Measurements from ENCODE around the gene MTCH1.
"Not testable (repeated sequence)": the region's sequence is repeated elsewhere in the genome, so short reads cannot be mapped to it uniquely, and the experiment has no call there.

Gene MTCH1

DNA sequence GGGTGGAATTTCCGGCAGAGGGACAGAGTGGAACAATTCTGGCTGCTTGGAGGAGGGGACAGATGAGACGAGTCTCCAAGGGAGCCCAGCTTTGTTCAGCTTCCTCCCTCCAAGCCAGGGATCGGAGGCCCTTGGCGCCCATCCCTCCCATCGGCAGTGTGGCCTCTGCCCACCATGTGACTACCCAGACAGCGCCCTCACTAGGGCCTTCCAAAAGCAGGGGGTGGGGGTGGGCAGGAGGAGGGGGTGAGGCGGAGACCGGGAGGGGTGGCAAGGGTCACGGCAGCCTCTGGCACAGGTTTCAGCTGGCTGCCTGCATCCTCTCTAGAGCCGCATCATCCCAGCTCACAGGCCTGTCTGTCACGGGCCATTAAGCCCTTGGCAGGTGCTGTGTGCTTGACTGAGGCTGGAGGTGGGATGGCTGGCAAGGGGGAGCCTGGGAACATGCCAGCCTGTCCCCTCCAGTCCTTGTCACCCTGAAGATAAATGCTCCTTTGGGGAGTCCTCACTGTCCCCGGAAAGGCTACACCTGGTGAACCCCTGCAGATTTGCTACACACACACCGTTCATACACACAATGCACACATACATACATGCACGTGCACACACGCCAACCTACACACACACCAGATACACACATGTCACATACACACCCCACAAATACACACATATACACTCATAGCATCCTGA, 13.2 kb upstream of the MTCH1 start:
- in situ Hi-C loops (cut with MboI; ENCODE audit: low sequenced_read_pairs) = no loop called here

DNA sequence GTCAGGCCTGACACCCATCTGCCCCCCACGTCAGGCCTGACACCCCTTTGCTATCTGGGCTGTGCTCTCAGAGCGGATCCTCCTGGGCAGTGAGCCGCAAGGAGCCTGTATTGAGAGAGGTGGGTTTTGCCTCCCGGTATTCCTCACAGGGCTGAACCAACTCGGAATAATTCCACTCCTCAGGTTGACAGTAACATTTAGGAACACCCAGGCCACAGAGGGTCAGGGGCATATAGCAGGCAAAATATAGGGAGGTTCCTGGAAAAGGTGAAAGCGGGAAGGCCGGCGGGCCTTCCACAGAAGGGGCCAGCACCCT, 12.7 kb upstream of the MTCH1 start:
- in situ Hi-C loops (cut with MboI; ENCODE audit: low sequenced_read_pairs) = no loop called here

DNA sequence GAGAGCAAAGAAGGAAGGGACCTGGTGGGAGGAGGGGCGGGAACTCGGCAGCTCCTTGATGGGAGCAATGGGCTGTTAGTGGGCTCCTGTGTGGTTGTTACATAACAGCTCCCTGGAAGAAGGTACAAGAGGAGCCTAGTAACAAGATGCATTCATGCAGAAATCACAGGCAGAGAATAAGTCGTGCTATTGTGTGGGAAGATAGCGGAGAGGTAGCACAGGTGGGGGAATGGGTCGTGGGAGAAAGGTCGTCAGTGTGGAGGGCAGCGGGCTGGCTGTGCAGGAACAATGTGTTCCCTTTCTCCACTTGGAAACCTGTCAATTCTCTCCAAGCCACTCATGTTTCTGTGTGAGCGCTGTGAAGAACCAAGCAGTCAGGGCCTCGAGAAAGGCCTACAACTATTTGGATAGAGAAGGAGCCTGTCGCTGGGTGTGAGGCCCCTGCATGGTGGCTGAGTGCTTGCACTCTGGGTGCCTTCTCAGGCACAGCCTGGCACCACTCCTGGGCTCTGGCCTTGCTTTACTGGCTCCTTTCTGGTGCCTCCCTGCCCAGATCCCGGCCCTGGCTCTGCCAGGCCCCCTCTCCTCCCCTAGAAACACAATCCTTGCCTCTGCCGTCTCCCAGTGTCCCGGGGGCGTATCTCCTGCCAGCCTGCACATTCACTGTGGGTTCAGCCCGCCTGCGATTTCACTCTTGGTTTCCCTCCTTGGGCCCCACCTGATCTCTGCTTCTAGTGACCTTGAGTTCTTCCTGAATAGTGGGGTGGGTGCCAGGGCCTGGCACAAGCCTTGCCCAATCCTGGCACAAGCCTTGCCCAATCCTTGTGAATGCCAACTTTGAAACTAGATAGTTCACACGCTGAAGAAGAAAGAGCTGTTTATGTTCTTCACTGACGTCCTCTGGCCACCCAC, 12.1 kb upstream of the MTCH1 start:
- in situ Hi-C loops (cut with MboI; ENCODE audit: low sequenced_read_pairs) = no loop called here

DNA sequence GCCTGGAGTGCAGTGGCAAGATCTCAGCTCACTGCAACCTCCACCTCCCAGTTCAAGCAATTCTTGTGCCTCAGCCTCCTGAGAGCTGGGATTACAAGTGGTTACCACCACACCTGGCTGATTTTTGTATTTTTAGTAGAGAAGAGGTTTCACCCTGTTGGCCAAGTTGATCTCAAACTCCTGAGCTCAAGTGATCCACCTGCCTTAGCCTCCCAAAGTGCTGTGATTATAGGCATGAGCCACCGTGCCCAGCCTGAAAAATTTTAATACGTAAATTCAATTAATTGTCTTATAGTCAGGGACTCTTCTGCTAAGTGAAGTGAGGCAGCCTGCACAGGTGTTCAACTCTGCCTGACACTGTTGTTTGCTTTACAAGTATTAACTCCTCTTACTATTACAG, 4.4 kb upstream of the MTCH1 start:
- in situ Hi-C loops (cut with MboI; ENCODE audit: low sequenced_read_pairs) = not testable (repeated sequence)

DNA sequence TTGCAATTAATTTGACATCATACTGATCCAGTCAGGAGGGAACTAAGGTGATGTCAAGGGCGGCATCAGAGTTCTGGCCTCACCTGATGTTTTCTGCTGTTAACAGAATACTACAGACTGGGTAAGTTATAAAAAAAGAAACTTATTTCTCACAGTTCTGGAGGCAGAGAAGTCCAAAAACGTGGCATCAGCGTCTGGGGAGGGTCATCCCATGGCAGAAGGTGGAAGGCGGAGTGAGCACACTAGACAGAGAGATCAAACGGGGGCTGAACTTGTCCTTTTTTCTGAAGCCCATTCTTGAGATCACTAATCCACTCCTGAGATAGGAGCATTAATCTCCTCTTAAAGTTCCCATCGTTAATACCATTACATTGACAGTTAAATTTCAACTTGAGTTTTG, 3.3 kb upstream of the MTCH1 start:
- in situ Hi-C loops (cut with MboI; ENCODE audit: low sequenced_read_pairs) = no loop called here

DNA sequence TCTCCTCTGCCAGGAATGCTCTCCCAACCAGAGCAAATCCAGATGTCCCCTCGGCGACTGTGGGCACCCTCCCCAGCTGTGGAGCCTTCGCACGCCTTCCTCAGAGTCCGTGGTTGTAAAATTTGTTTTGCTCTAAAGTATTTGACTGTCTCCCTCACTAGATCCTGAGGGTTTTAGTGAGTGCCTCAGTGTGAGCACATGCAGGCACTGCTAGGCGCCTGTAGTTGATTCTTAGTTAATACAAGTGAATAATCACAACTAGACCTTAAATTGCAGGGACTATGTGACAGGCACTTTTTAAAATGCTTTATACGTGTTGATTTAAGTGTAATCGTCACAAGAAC, 680 bp upstream of the MTCH1 start:
- in situ Hi-C loops (cut with MboI; ENCODE audit: low sequenced_read_pairs) = no loop called here

DNA sequence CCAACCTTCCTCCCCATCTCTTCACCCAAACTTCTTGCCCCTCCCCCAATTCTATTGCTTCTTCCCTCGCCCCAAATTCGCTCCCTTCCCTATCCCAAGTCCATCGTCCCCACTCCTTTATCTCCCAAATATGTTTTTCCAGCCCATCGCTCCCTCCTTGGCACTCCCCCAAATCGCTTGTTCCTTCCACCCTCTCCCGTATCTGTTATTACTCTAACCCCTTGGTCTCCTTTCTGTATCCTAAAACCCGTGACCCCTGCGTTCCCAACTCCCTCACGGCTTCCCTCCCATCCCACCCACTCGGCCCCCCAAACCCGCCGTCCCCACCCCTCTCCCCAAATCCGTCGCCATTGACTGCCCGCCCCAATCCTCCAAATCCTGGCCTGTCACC, 584 bp downstream of the MTCH1 start:
- in situ Hi-C loops (cut with MboI; ENCODE audit: low sequenced_read_pairs) = no loop called here

DNA sequence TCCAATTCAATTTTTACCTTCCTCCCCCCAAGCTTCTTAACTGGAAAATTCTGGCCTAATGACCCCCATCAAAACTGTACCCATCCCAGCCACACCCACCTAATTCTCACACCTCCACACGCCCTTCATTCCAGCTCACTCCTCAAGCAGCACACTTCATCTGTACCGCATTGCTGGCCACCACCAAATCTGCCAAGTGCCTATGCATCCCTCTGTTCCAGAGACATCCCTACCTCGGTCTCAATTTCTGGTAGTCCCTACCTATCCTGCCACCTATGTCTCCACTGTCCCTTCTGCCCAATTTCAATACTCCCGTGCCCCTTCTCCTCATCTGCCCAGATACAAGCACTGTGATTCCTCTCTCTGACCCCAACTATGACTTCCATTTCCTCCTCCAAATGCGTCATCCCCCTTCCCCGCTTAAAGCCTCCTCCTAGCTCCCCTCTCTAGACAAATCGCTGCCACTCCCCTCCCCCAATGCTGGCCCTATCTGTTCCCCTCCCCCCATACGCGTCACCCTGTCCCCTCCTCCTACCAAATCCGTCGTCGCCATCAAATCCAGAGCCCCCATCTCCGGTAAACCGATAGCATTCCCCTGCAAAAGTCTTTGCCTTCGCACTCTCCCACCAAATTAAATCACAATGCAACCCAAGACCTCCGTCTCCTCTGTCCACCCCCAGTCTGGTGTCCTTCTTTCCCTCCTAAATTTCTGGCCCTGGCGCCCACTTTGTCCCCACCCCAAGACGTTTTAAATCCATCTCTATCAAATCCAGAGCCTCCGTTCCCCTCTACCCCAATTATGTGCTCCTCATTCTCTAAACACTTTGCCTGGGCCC, 1.2 kb downstream of the MTCH1 start:
- in situ Hi-C loops (cut with MboI; ENCODE audit: low sequenced_read_pairs) = no loop called here

DNA sequence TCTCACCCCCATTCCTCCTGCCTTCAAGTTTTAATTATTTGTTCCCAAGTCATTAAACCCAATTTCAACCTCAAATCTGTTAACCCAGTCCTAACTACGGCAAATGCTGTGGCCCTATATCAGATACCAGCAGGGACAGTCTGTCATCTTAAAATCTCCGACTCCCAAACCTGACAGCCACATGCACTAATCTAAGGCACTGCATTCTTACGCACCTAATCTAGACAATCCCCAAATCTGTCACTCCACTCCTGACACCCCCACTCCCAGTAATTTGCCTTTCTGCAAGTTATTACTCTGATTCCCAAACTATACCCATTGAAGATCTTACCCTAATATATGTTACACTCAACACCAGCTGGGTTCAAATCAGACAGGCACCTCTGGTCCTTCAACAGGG, 2.5 kb downstream of the MTCH1 start:
- in situ Hi-C loops (cut with MboI; ENCODE audit: low sequenced_read_pairs) = no loop called here

DNA sequence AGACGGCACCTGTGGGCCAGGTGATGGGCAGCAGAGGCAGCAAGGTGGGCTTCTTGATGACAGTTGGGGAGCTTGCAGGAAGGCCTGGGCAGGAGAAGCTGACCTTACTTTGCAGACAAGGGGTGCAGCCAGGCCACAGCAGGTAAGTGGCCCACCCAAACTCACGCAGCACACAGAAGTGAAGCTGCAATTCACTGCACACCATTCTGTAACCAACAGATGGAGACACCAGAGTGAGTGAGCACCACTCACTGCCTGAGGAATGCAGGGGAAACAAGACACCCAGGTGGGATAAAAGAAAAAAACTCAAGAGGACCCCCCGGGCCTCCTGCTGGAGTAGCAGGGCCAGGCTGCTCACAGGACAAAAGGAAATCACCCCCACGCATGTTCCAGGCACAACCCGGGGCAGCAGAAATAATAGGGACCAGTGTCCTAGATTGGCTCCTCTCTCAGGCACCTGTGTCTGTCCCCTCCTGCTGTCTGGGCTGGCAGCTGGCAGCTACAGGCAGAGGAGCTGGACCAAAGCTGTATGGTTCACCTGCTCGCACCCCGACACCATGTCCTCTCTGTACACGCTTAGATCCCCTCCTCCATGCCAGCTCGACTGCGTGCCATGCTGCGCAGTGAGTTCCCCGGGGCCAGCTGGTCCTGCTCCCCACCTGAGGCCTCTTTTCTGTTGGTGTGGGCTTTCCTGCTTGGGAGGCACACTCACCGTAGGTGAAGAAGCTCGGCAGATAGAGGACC, 4.9 kb downstream of the MTCH1 start:
- in situ Hi-C loops (cut with MboI; ENCODE audit: low sequenced_read_pairs) = no loop called here

DNA sequence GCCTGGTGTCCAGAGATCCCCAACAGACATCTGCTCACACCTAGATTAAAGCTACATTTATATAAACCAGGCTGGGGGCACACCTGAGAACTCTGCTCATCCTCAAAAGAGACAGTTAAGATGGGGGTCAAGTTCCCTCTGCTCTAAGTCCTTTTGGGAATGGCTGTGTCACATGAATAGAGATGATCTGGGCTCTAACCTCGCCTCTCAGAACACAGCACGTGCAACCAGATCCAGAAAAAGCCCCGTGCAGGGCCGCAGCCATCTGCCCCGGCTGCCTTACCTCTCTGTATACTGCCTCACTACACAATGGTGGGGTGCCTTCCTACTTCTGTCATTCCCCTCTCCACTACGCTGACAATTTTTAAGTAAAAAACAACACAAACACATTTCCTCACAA, 5.9 kb downstream of the MTCH1 start:
- in situ Hi-C loops (cut with MboI; ENCODE audit: low sequenced_read_pairs) = no loop called here

DNA sequence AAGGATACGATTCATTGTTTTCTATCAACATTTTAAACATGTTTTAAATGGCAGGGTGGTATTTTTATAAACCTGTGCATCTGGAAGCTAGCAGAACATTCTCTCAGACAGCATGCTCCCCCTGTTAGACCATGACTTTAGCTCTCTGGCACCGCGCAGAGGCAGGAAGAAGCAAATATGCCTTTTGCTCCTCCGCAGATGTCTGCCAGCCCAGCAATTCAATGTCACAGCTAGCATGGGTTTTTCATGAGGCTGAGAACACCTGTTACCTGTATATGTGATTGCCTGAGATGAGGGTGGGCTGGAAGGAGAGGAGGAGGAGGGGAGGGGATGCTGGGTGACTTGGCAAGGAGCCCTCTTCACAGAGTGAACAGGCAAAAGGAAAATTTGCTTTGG, 6.7 kb downstream of the MTCH1 start:
- in situ Hi-C loops (cut with MboI; ENCODE audit: low sequenced_read_pairs) = no loop called here

DNA sequence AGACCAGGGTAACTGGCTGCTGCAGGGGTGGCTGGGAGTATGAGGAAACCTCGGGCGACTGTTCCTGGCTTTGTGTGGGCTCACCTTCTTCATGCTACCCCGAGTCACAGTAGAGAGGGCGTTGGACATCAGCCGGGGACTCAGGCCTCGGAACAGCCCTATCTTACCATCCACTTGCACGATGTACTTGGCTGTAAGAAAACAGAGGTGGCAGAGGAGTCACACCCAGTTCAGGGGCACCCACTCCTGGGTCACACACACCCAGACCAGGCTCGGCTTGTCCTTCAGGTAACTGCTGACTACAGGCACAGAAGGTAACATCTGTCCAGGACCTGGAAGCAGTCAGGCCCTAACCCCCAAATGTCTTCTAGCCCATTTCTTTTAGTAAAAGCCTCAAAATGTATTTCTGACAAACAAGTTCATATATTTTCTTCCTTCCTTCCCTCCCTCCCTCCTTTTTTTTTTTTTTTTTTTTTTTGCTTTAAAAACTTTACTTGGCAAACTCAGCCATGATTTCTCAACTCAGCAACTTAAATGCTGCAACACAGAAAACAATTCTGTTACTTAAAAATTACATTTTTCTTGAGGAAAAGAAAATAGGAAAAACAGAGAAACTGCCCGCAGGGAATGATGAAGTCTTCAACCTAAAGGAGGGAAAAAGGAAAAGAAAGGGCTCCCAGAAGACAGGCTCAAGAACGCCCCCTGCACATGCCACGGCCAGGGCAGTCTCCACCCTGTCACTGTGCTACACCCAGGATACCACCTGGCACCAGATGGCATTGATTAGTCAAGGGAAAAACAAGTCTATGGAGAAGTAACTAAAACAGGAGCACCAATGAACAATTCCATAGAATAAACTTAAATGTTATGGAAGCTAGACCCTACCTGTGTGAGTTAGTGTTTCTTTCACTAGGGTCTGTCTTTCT, 7.3 kb downstream of the MTCH1 start:
- in situ Hi-C loops (cut with MboI; ENCODE audit: low sequenced_read_pairs) = no loop called here

DNA sequence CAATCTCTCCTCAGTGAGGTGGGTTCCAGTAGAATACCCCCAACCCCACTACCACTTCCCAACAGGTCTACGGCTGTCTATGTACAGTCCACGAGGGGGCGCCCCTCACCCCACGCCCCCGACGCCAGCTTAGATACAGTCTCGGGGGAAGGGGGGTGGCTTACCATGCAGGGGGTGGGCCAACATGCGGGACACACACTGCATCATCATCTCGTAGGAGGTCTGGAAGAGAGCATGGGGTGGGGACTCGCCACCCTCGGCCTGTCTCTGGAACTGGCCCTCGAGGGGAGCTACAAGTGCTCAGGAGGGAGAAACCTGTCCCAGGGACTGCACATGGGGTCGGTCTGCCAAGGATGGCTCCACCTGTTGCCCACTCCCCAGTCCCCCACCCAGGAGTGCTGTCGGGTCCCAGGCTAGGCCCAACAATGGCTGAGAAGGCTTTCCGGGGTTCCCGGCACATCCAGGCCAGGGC, 8.5 kb downstream of the MTCH1 start:
- in situ Hi-C loops (cut with MboI; ENCODE audit: low sequenced_read_pairs) = no loop called here

DNA sequence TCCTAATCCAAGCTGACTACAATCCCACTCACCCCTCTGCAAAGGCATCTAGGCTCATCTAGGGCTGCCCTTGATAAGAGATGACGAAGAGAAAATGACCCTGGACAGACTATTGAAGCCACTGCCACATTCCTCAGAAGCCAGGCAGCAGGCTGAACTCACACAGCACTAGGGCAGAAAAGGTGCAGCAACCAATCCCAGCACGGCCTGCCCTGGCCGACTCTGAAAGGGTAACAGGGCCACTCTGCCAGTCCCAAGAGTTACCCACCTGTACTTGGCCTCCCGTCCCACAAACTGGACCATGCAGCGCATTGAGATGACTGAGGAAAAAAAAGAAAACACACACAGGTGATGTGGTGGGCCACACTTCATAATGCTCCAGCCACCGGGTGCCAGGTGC, 9.1 kb downstream of the MTCH1 start:
- in situ Hi-C loops (cut with MboI; ENCODE audit: low sequenced_read_pairs) = no loop called here

DNA sequence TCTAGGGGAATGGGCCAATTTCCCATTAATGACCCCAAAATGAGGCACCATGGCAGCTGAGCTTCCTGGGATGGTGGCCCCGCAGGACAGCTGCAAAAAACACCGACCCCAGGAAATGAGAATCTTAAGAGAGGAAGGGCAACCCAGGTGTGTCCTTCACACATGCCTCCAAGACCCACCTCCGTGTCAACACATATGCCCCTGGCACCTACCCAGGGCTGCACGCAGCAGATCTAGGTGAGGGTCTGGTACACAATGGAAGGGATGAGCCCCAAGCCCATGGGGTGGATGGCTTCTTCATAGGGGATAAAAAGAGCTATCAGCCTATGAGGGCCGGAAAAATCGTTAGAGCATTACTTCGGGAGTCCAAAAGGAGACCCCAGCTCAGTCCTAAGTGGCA, 9.5 kb downstream of the MTCH1 start:
- in situ Hi-C loops (cut with MboI; ENCODE audit: low sequenced_read_pairs) = no loop called here

DNA sequence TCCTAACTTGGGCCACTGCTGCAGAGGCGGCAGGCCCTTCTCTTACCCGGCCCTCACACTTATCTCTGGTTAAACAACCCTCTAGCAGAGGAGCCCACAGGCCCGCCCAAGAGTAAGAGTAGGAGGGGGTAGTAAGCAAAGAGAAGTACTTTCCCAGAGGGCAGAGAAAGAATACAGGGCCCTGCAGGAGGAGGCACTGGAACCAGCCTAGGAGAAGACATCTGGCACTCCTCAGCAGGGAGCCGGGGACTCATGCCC, 10.1 kb downstream of the MTCH1 start:
- in situ Hi-C loops (cut with MboI; ENCODE audit: low sequenced_read_pairs) = no loop called here

DNA sequence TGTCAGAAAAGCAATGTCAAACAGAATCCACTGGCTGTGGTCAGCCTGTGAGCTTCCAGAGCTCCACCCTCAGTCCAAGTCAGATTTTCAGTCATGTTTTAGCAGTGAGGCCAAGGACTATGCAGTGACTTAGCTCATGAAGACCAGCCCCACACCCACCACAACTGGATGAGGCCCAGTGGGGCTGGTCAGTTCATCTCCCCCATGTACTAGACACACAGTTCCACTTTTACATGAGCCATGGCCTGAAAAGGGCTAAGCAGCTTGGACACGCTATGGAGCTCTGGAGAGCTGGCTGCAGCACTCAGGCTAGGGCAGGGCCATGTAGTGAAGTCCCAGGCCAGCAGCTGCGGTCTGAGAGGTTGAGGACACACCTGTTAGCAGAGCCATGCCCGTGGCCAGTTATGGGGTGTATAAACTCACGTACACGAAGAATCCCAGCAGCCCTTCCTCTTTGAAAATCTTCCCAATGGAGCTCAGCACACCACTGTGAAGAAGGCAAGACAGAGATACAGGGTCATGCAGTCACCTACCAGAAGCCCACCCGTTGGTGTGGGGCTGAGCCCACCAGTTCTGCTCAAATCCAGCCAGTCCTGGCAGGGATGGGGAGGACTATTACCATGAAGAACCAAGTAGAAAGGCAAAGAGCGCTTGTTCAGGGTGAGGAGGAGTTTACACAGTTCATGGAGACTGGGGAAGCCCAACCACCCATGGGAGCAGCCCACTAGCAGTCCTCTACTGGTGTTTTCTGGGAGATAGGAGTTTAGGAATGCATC, 10.6 kb downstream of the MTCH1 start:
- in situ Hi-C loops (cut with MboI; ENCODE audit: low sequenced_read_pairs) = no loop called here

DNA sequence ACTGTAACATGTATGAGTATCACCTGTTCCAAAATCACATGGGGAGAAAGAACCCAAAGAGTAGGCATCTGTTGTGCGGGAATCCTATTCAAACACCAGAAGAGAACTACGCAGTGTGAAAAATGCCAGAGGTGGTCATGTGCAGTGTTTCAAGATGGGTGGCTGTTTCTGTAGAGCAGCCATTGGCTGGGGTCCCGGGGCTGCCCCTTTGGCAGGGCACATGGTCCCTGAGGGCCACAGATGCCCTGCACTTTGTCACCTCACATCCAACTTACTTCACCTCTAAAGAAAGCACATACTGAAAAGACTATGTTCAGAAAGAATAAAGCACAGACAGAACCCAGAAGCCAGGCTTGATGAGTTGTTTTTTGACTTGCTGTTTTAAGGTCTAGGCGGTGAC, 12.3 kb downstream of the MTCH1 start:
- in situ Hi-C loops (cut with MboI; ENCODE audit: low sequenced_read_pairs) = no loop called here

DNA sequence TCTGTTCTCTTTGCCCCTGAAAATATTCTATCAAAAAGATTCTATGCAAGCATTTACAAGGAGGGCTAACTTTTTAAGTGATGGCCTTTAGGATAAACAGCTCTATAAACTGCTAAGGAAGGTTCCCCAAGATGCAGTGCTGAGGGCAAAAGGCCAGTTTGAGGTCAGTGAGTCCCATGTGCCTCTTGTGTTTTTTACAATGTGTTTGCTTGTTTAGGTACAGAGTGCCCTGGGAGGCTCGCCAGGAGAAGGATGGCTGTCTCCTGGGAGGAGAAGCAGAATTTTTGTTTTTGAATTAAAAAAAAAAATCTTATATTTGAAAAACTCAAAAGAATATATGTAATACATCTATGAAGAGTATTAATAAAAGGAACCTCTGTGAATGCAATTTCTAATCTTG, 12.8 kb downstream of the MTCH1 start:
- in situ Hi-C loops (cut with MboI; ENCODE audit: low sequenced_read_pairs) = no loop called here

Measured in HL-60/S4 treated with phorbol 12-myristate 13-acetate at 8.2 ng/mL for 4 days and 3 days (cell line).